HepG2 (cell line): ENCODE measurements around the gene YIF1A. TPM values are rescaled to one million over a fixed set of nuclear protein-coding genes. Genes with fewer than 3 reads are reported as not detected.
A peak's percentile ranks its signal among the peaks of the same experiment; 100 is the strongest.

Source experiments
- HHEX ChIP-seq: IDR thresholded peaks from 2 replicates; pipeline ENCODE4 v1.6.1; 2016; ENCODE audit warnings: control low read depth
- HIVEP1 ChIP-seq: sonication (generic); formaldehyde crosslinking; IDR thresholded peaks from 2 replicates; pipeline ENCODE4 v1.4.0; 2020; ENCODE audit warnings: mild to moderate bottlenecking, missing genetic modification reagents
- HNF4G ChIP-seq, 2 experiments: sonication (generic) in 1 of 2; formaldehyde crosslinking in 1 of 2; IDR thresholded peaks; 2 replicates each; pipeline versions ENCODE4 v1.4.0 to v1.6.1; 2011 to 2020; ENCODE audit warnings: borderline replicate concordance in 2 of 2, low read depth in 2 of 2, mild to moderate bottlenecking in 2 of 2, low read length in 1 of 2, missing genetic modification reagents in 1 of 2, moderate library complexity in 1 of 2
- PITX1 ChIP-seq: sonication (generic); formaldehyde crosslinking; IDR thresholded peaks from 2 replicates; pipeline ENCODE4 v1.5.1; 2020; ENCODE audit warnings: mild to moderate bottlenecking, missing genetic modification reagents
- PLRG1 ChIP-seq: fragments of 450-650 bp; conservative IDR thresholded peaks from 2 replicates; pipeline ENCODE4 v1.6.1; 2016
- RBAK ChIP-seq: sonication (generic); formaldehyde crosslinking; IDR thresholded peaks from 2 replicates; pipeline ENCODE4 v1.5.1; 2020; ENCODE audit warnings: mild to moderate bottlenecking, missing genetic modification reagents
- SOX6 ChIP-seq, 2 experiments: fragments of 450-650 bp in 1 of 2; sonication (generic) in 1 of 2; formaldehyde crosslinking in 1 of 2; IDR thresholded peaks; 2 replicates each; pipeline versions ENCODE4 v1.4.0 to v1.6.1; 2017 to 2020; ENCODE audit warnings: antibody characterized with exemption in 1 of 2, mild to moderate bottlenecking in 1 of 2, missing genetic modification reagents in 1 of 2
- SRSF4 ChIP-seq: fragments of 200-400 bp; formaldehyde crosslinking; IDR thresholded peaks from one replicate; pipeline ENCODE4 v1.6.1; 2018; ENCODE audit warnings: mild to moderate bottlenecking, low read depth, low read length, moderate library complexity; ENCODE audit not compliant: poor library complexity, severe bottlenecking
- TCF7 ChIP-seq: sonication (generic); IDR thresholded peaks from 2 replicates; pipeline ENCODE4 v1.6.1; 2016; ENCODE audit warnings: antibody characterized with exemption, low read depth
- TOPORS ChIP-seq: sonication (generic); formaldehyde crosslinking; IDR thresholded peaks from 2 replicates; pipeline ENCODE4 v1.8.0; 2023; ENCODE audit warnings: mild to moderate bottlenecking, missing genetic modification reagents
- ZNF251 ChIP-seq: sonication (generic); formaldehyde crosslinking; IDR thresholded peaks from 2 replicates; pipeline ENCODE4 v1.9.0; 2021; ENCODE audit warnings: mild to moderate bottlenecking, missing genetic modification reagents
- ZNF296 ChIP-seq: sonication (generic); formaldehyde crosslinking; conservative IDR thresholded peaks from 2 replicates; pipeline ENCODE4 v1.5.0; 2020; ENCODE audit warnings: mild to moderate bottlenecking, missing genetic modification reagents
- ZNF367 ChIP-seq: sonication (generic); formaldehyde crosslinking; IDR thresholded peaks from 2 replicates; pipeline ENCODE4 v1.4.0; 2020; ENCODE audit warnings: missing genetic modification reagents, borderline replicate concordance
- ZNF572 ChIP-seq: sonication (generic); formaldehyde crosslinking; IDR thresholded peaks from 2 replicates; pipeline ENCODE4 v1.5.1; 2020; ENCODE audit warnings: mild to moderate bottlenecking, missing genetic modification reagents
- polyA plus RNA-seq, 8 experiments: library from polyadenylated mRNA; depleted of rRNA in 3 of 8; stranded (reverse) in 7 of 8; unstranded in 1 of 8; fragments of >200 nt; fragmentation: Illumina TruSeq in 4 of 8; extraction: Trizol in 4 of 8; gene quantifications; 2 replicates each; pipeline versions ENCODE4 v1.2.1 to v1.2.3, GENCODE V29; 2011 to 2016; ENCODE audit warnings: low read depth in 4 of 8, missing spikeins in 1 of 8, mixed read lengths in 1 of 8; ENCODE audit not compliant: insufficient read depth in 1 of 8
- total RNA-seq, 5 experiments: library from RNA; depleted of rRNA; stranded (reverse); fragments of >200 nt; fragmentation: Illumina TruSeq; extraction: Trizol; gene quantifications; 2 replicates each; pipeline ENCODE4 v1.2.3, GENCODE V29; 2016; ENCODE audit warnings: low read depth in 1 of 5
- TF ChIP-seq, protein P1 (sequence below): IDR thresholded peaks from 2 replicates; pipeline ENCODE4 v1.6.1; 2018; ENCODE audit warnings: missing genetic modification reagents
- TF ChIP-seq, protein P2 (sequence below): sonication (generic); formaldehyde crosslinking; IDR thresholded peaks from one replicate; pipeline ENCODE4 v1.5.1; 2020; ENCODE audit warnings: mild to moderate bottlenecking, missing genetic modification reagents; ENCODE audit errors: not compliant biosample characterization
- TF ChIP-seq, protein P3 (sequence below): sonication (generic); formaldehyde crosslinking; IDR thresholded peaks from 2 replicates; pipeline ENCODE4 v1.4.0; 2020; ENCODE audit warnings: missing genetic modification reagents

The YIF1A gene
- total and polyA plus RNA-seq, 2 of the 13 experiments (the other 11 are each of a cell fraction or from before 2014, with no cell fraction given), result 133 to 145 TPM

DNA sequence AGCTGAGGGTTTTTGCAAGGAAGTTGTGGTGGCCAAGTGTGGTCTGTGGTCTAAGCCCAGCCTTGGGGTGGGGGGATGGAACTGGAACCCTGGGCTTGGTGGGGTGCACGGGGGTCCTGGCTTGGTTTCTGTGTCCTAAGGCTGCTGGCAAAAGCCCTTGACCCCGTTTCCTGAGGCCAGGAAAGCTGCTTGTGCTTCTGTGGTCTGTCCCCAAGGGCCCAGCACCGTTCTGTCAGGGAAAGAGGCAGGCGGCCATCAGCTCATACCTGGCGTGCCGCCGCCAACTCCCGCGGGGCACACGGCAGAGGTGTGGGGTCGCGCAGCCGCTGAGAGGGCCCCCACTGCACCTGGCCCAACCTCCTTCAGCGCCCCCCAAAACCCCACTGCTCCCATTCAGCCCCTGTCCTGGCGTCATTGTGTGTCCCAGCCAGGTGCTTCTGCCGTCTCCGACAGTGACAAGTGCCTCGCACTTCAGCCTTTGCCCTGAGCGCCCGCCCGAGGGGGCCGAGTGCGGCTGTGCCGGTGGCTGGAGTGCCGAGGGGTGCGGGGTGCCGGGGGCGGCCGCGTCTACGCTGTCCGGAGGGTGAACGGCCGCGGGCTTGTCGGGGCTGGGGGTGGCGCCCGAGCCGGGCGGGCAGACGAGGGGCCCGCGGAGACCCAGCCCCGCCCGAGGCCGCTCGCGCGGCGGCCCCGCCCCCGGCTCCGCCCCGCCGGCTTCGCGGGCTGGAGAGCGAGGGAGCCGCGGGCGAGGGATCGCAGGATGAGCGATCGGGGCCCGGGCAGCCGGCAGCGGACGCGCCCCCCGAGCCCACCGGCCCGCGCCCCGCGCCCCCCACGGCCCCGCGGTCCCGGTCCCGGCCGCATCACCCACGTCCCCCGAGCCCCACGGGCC is 11.2 kb downstream of the YIF1A start, which contains the start of gene CNIH2 (continued):
- peak; percentile 54; the same call in 1 of the 2 replicates for TF ChIP-seq HNF4G (IDR thresholded peaks at IDR 0.05; ENCODE audit: borderline replicate concordance, low read depth, low read length)
- no peak; the same call in 1 of the 2 replicates for TF ChIP-seq HNF4G (CRISPR knock-in tag; IDR thresholded peaks at IDR 0.05; ENCODE audit: borderline replicate concordance, low read depth)
- TF ChIP-seq SRSF4, result no peak
- TF ChIP-seq ZNF251 (CRISPR knock-in tag), result no peak
- peak; percentile 34; the same call in 1 of the 2 replicates for TF ChIP-seq HIVEP1 (CRISPR knock-in tag)
- TF ChIP-seq ZNF296 (CRISPR knock-in tag), result no peak
- TF ChIP-seq TCF7, result no peak
- no peak for TF ChIP-seq SOX6 (IDR thresholded peaks at IDR 0.05)
- no peak for TF ChIP-seq SOX6 (CRISPR knock-in tag; IDR thresholded peaks at IDR 0.05)
- TF ChIP-seq, protein P1, sequence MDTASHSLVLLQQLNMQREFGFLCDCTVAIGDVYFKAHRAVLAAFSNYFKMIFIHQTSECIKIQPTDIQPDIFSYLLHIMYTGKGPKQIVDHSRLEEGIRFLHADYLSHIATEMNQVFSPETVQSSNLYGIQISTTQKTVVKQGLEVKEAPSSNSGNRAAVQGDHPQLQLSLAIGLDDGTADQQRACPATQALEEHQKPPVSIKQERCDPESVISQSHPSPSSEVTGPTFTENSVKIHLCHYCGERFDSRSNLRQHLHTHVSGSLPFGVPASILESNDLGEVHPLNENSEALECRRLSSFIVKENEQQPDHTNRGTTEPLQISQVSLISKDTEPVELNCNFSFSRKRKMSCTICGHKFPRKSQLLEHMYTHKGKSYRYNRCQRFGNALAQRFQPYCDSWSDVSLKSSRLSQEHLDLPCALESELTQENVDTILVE (CRISPR knock-in tag), result no peak
- TF ChIP-seq, protein P2, sequence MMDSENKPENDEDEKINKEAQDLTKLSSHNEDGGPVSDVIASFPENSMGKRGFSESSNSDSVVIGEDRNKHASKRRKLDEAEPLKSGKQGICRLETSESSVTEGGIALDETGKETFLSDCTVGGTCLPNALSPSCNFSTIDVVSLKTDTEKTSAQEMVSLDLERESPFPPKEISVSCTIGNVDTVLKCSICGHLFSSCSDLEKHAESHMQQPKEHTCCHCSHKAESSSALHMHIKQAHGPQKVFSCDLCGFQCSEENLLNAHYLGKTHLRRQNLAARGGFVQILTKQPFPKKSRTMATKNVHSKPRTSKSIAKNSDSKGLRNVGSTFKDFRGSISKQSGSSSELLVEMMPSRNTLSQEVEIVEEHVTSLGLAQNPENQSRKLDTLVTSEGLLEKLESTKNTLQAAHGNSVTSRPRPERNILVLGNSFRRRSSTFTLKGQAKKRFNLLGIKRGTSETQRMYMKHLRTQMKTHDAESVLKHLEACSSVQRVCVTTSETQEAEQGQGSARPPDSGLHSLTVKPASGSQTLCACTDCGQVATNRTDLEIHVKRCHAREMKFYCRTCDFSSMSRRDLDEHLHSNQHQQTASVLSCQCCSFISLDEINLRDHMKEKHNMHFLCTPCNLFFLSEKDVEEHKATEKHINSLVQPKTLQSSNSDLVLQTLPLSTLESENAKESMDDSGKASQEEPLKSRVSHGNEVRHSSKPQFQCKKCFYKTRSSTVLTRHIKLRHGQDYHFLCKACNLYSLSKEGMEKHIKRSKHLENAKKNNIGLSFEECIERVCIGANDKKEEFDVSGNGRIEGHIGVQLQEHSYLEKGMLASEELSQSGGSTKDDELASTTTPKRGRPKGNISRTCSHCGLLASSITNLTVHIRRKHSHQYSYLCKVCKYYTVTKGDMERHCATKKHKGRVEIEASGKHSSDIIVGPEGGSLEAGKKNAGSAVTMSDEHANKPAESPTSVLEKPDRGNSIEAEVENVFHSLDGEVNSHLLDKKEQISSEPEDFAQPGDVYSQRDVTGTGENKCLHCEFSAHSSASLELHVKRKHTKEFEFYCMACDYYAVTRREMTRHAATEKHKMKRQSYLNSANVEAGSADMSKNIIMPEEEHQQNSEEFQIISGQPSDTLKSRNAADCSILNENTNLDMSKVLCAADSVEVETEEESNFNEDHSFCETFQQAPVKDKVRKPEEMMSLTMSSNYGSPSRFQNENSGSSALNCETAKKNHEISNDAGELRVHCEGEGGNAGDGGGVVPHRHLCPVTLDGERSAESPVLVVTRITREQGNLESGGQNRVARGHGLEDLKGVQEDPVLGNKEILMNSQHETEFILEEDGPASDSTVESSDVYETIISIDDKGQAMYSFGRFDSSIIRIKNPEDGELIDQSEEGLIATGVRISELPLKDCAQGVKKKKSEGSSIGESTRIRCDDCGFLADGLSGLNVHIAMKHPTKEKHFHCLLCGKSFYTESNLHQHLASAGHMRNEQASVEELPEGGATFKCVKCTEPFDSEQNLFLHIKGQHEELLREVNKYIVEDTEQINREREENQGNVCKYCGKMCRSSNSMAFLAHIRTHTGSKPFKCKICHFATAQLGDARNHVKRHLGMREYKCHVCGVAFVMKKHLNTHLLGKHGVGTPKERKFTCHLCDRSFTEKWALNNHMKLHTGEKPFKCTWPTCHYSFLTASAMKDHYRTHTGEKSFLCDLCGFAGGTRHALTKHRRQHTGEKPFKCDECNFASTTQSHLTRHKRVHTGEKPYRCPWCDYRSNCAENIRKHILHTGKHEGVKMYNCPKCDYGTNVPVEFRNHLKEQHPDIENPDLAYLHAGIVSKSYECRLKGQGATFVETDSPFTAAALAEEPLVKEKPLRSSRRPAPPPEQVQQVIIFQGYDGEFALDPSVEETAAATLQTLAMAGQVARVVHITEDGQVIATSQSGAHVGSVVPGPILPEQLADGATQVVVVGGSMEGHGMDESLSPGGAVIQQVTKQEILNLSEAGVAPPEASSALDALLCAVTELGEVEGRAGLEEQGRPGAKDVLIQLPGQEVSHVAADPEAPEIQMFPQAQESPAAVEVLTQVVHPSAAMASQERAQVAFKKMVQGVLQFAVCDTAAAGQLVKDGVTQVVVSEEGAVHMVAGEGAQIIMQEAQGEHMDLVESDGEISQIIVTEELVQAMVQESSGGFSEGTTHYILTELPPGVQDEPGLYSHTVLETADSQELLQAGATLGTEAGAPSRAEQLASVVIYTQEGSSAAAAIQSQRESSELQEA (CRISPR knock-in tag), result no peak
- no peak for TF ChIP-seq PLRG1
- no peak for TF ChIP-seq ZNF367 (CRISPR knock-in tag)
- no peak for TF ChIP-seq HHEX (CRISPR knock-in tag)
- no peak for TF ChIP-seq RBAK
- TF ChIP-seq PITX1 (CRISPR knock-in tag), result no peak
- TF ChIP-seq, protein P3, sequence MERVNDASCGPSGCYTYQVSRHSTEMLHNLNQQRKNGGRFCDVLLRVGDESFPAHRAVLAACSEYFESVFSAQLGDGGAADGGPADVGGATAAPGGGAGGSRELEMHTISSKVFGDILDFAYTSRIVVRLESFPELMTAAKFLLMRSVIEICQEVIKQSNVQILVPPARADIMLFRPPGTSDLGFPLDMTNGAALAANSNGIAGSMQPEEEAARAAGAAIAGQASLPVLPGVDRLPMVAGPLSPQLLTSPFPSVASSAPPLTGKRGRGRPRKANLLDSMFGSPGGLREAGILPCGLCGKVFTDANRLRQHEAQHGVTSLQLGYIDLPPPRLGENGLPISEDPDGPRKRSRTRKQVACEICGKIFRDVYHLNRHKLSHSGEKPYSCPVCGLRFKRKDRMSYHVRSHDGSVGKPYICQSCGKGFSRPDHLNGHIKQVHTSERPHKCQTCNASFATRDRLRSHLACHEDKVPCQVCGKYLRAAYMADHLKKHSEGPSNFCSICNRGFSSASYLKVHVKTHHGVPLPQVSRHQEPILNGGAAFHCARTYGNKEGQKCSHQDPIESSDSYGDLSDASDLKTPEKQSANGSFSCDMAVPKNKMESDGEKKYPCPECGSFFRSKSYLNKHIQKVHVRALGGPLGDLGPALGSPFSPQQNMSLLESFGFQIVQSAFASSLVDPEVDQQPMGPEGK (CRISPR knock-in tag), result peak; percentile 56
- 0 out of 2 replicates have a peak, but pooled peaks have one; percentile 29 for TF ChIP-seq TOPORS (CRISPR knock-in tag)
- no peak for TF ChIP-seq ZNF572 (CRISPR knock-in tag)
